ENCODE results near the gene LRRC8A. TPM values are rescaled to one million over a fixed set of nuclear protein-coding genes. Genes with fewer than 3 reads are reported as not detected.

LRRC8A gene
- total and polyA plus RNA-seq, 2 of the 8 experiments (the other 6 are each of a cell fraction or from before 2014, with no cell fraction given) = 103 to 111 TPM

- Histone ChIP-seq H3K27ac (ENCODE audit: low read depth, low read length) (no peak overlapping the region), H2AFZ (ENCODE audit: low read length) (no peak overlapping the region), H3K23me2 (ENCODE audit: low read depth, low read length) (no peaks in the 10 kb centered on the region), H3K23ac (ENCODE audit: insufficient read length) (no peak overlapping the region), H4K8ac (ENCODE audit: extremely low read depth, insufficient read depth, low read length) (0 out of 2 replicates have a peak overlapping the region, but pooled peaks have one; percentile 16), H3K27me3 (replicated peaks in 1 of 4; ENCODE audit: control insufficient read depth in 3 of 4, extremely low read depth in 1 of 4, insufficient read depth in 3 of 4, low read length in 3 of 4) (no peaks in the 10 kb centered on the region), H3K4me3 (ENCODE audit: extremely low read depth in 1 of 4, insufficient read depth in 2 of 4, low read depth in 3 of 4, low read length in 4 of 4) (no peak overlapping the region), H2BK15ac (ENCODE audit: low read length) (no peak overlapping the region), H3K56ac (replicated peaks; ENCODE audit: insufficient read length, low read depth, low read length) (no peak overlapping the region), H4K5ac (ENCODE audit: insufficient read length, low read depth, low read length) (no peak overlapping the region), H2BK120ac (replicated peaks; ENCODE audit: low read depth, low read length) (no peak overlapping the region), H3K9me3 (ENCODE audit: insufficient read depth in 2 of 2, low read depth in 1 of 2, low read length in 1 of 2) (no peaks in the 10 kb centered on the region), H3K36me3 (ENCODE audit: control insufficient read depth in 2 of 4, insufficient read depth in 4 of 4, low read length in 3 of 4) (no peaks in the 10 kb centered on the region), H3K79me1 (ENCODE audit: low read depth, low read length) (peaks cover 5% of the 10 kb centered on the region; the same call in 1 of the 2 replicates), H4K91ac (replicated peaks; ENCODE audit: insufficient read length, low read length) (no peak overlapping the region), H2BK12ac (ENCODE audit: low read depth, low read length) (no peak overlapping the region), H3K79me2 (ENCODE audit: control insufficient read depth in 1 of 2, insufficient read depth in 2 of 2, low read length in 2 of 2) (peaks cover 0 to 5% of the 10 kb centered on the region in 2 experiments; a peak in 1 of 4 replicates), H3K4me1 (replicated peaks in 1 of 4; ENCODE audit: control insufficient read depth in 3 of 4, insufficient read depth in 4 of 4, low read length in 3 of 4) (peaks cover 0 to 5% (median 2%) of the 10 kb centered on the region in 4 experiments; a peak in 4 of 7 replicates), H3K18ac (ENCODE audit: extremely low read depth, low read length) (no peak overlapping the region), H4K20me1 (replicated peaks in 1 of 2; ENCODE audit: control insufficient read depth in 1 of 2, insufficient read depth in 2 of 2, low read length in 2 of 2) (peaks cover 0 to 4% of the 10 kb centered on the region in 2 experiments), H2BK20ac (ENCODE audit: low read length) (no peak overlapping the region), H3K9ac (replicated peaks in 1 of 4; ENCODE audit: extremely low read depth in 1 of 4, low read depth in 3 of 4, low read length in 3 of 4) (no peak overlapping the region), H3K4me2 (ENCODE audit: insufficient read depth in 1 of 2, low read depth in 2 of 2, low read length in 2 of 2) (no peak overlapping the region), H3K14ac (ENCODE audit: insufficient read length) (no peak overlapping the region), H2BK5ac (ENCODE audit: low read depth, low read length) (no peak overlapping the region), H3K4ac (replicated peaks; ENCODE audit: insufficient read length, low read depth, low read length) (no peak overlapping the region), H2AK5ac (ENCODE audit: low read depth, low read length) (no peak overlapping the region; the same call in 1 of the 2 replicates)
- CTCF ChIA-PET (ENCODE audit: partially characterized antibody) = interaction anchor here (0.6 to 8.8 kb wide), 19 partner anchors 8 to 181 kb away, joined by 3 to 139 read pairs (median 4); partner anchors contain the start of genes KYAT1, LRRC8A, PHYHD1 and SPOUT1
- TF ChIP-seq TAF1 (IDR thresholded peaks at IDR 0.05; ENCODE audit: low read depth, low read length) = no peak
- no peak for DNase-seq (ENCODE audit: low read depth in 1 of 2, low spot score in 2 of 2)
- WGBS, 2 experiments (ENCODE audit: extremely low coverage in 1 of 2, insufficient coverage in 1 of 2, insufficient read length in 1 of 2, insufficient replicate concordance in 2 of 2, low coverage in 1 of 2, low lambda C conversion rate in 2 of 2, missing lambda C conversion rate in 1 of 2) = 81% methylated on average over 6 of the region's 6 CpGs; no CpG with 5 or more reads in 1 of the 2 experiments
- POLR2A ChIA-PET (ENCODE audit: partially characterized antibody) = interaction anchor here (0.6 to 1.7 kb wide), 7 partner anchors 12 to 165 kb away, joined by 3 to 6 read pairs (median 3); partner anchors contain the start of genes KYAT1, LRRC8A and PHYHD1
- no peak for FAIRE-seq
Measured at GRCh38 chr9:128861501-128861900, 20.4 kb upstream of the LRRC8A start.
